ENCODE data around the gene IQGAP2.

IQGAP2 gene

GRCh38 chr5:76487386-76487785 is 84.3 kb downstream of the IQGAP2 start:
- Histone ChIP-seq H3K4me1 (ENCODE audit: control insufficient read depth, insufficient read depth, low read length) (peaks cover 4% of the 10 kb centered on the region), H3K9me3 (ENCODE audit: control insufficient read depth, insufficient read depth, low read depth, low read length) (no peaks in the 10 kb centered on the region), H3K27ac (ENCODE audit: extremely low read depth, low read depth, low read length) (no peak overlapping the region), H3K4me3 (ENCODE audit: low read depth, low read length) (no peak overlapping the region), H3K36me3 (ENCODE audit: control insufficient read depth in 2 of 2, insufficient read depth in 1 of 2, low read length in 2 of 2) (no peaks in the 10 kb centered on the region)
- POLR2A ChIA-PET, result no interaction called here
- CTCF ChIA-PET, result no interaction called here
- no peak for TF ChIP-seq ZNF350 (tag by site-specific recombination; IDR thresholded peaks at IDR 0.05)
- TF ChIP-seq ZNF157 (tag by site-specific recombination; IDR thresholded peaks at IDR 0.05), result no peak
- no peak for TF ChIP-seq ZNF776 (tag by site-specific recombination; IDR thresholded peaks at IDR 0.05; ENCODE audit: borderline replicate concordance)
- TF ChIP-seq KLF9 (tag by site-specific recombination; IDR thresholded peaks at IDR 0.05; ENCODE audit: low read depth), result no peak
- TF ChIP-seq ZNF239 (tag by site-specific recombination; IDR thresholded peaks at IDR 0.05), result no peak
- no peak for TF ChIP-seq ZNF791 (tag by site-specific recombination; IDR thresholded peaks at IDR 0.05)
- no peak for TF ChIP-seq BCL11B (tag by site-specific recombination; IDR thresholded peaks at IDR 0.05; ENCODE audit: low read depth)
- TF ChIP-seq SP2 (tag by site-specific recombination; IDR thresholded peaks at IDR 0.05), result no peak
- TF ChIP-seq ZNF792 (tag by site-specific recombination; IDR thresholded peaks at IDR 0.05), result no peak
- TF ChIP-seq ZNF707 (tag by site-specific recombination; IDR thresholded peaks at IDR 0.05), result no peak
- TF ChIP-seq ZFP41 (tag by site-specific recombination; IDR thresholded peaks at IDR 0.05; ENCODE audit: borderline replicate concordance), result no peak
- no peak for TF ChIP-seq ZBTB20 (tag by site-specific recombination; IDR thresholded peaks at IDR 0.05)

GRCh38 chr5:76487821-76488220 is 84.7 kb downstream of the IQGAP2 start:
- Histone ChIP-seq H3K4me1 (ENCODE audit: control insufficient read depth, insufficient read depth, low read length) (peaks cover 4% of the 10 kb centered on the region), H3K9me3 (ENCODE audit: control insufficient read depth, insufficient read depth, low read depth, low read length) (no peaks in the 10 kb centered on the region), H3K36me3 (ENCODE audit: control insufficient read depth in 2 of 2, insufficient read depth in 1 of 2, low read length in 2 of 2) (no peaks in the 10 kb centered on the region), H3K27ac (ENCODE audit: extremely low read depth, low read depth, low read length) (no peak overlapping the region), H3K4me3 (ENCODE audit: low read depth, low read length) (no peak overlapping the region)
- ChIA-PET POLR2A (no interaction called here), CTCF (no interaction called here)
- TF ChIP-seq ZNF660 (tag by site-specific recombination; IDR thresholded peaks at IDR 0.05) (no peak), ZNF529 (tag by site-specific recombination; IDR thresholded peaks at IDR 0.05; ENCODE audit: insufficient replicate concordance) (no peak), ZNF610 (tag by site-specific recombination; IDR thresholded peaks at IDR 0.05; ENCODE audit: borderline replicate concordance) (no peak), ZNF776 (tag by site-specific recombination; IDR thresholded peaks at IDR 0.05; ENCODE audit: borderline replicate concordance) (no peak), ZBTB44 (tag by site-specific recombination; IDR thresholded peaks at IDR 0.05) (no peak), FEZF1 (tag by site-specific recombination; IDR thresholded peaks at IDR 0.05) (no peak), ZNF311 (tag by site-specific recombination; IDR thresholded peaks at IDR 0.05; ENCODE audit: borderline replicate concordance) (no peak), PBX3 (CRISPR knock-in tag; IDR thresholded peaks at IDR 0.05) (no peak), ZNF350 (tag by site-specific recombination; IDR thresholded peaks at IDR 0.05) (no peak), KLF17 (tag by site-specific recombination; IDR thresholded peaks at IDR 0.05) (no peak), OSR2 (tag by site-specific recombination; IDR thresholded peaks at IDR 0.05) (no peak), ZNF747 (tag by site-specific recombination; IDR thresholded peaks at IDR 0.05) (no peak), CTCF (tag by site-specific recombination; IDR thresholded peaks at IDR 0.05) (no peak), AEBP2 (tag by site-specific recombination; IDR thresholded peaks at IDR 0.05; ENCODE audit: borderline replicate concordance) (no peak), ZNF184 (tag by site-specific recombination; IDR thresholded peaks at IDR 0.05) (no peak)

All from HEK293 (cell line).